ENCODE results near the gene PLBD1.

Gene PLBD1

GRCh38 chr12:14561677-14562238 lies 5.9 kb downstream of the PLBD1 start:
- no peaks in the 10 kb centered on the region for H3K9me2 ChIP-seq (ENCODE audit: low read depth, low read length)
- H3K36me3 ChIP-seq (ENCODE audit: insufficient read depth, low read length) = no peaks in the 10 kb centered on the region
- H3F3A ChIP-seq (ENCODE audit: insufficient read depth, low read length) = no peaks in the 10 kb centered on the region
- TF ChIP-seq EZH2 (IDR thresholded peaks at IDR 0.05; ENCODE audit: borderline replicate concordance, low read length) (no peak), CTCF (IDR thresholded peaks at IDR 0.05; ENCODE audit: low read length) (no peak)
- H4K20me1 ChIP-seq (ENCODE audit: insufficient read depth, low read length) = no peaks in the 10 kb centered on the region
- H2AFZ ChIP-seq (ENCODE audit: low read length) = no peak overlapping the region
- H3K4me3 ChIP-seq (ENCODE audit: low read depth, low read length, poor library complexity, severe bottlenecking) = no peak overlapping the region
- no peaks in the 10 kb centered on the region for H3K9me3 ChIP-seq (ENCODE audit: low read length)
- no peak overlapping the region for H3K9ac ChIP-seq (ENCODE audit: low read length)
- H3K4me2 ChIP-seq (ENCODE audit: low read length) = no peak overlapping the region
- no peaks in the 10 kb centered on the region for H3K27me3 ChIP-seq (ENCODE audit: insufficient read depth, low read length)
- peak overlapping the region; percentile 23 for H3K27ac ChIP-seq (ENCODE audit: low read depth, low read length, poor library complexity, severe bottlenecking)
- H3K4me1 ChIP-seq (ENCODE audit: insufficient read depth, low read length, severe bottlenecking) = peaks cover 44% of the 10 kb centered on the region
- H3K79me2 ChIP-seq (ENCODE audit: insufficient read depth, low read length) = no peaks in the 10 kb centered on the region

GRCh38 chr12:14560904-14561574 lies 6.6 kb downstream of the PLBD1 start:
- TF ChIP-seq EZH2 (IDR thresholded peaks at IDR 0.05; ENCODE audit: borderline replicate concordance, low read length) = no peak
- no peak for TF ChIP-seq CTCF (IDR thresholded peaks at IDR 0.05; ENCODE audit: low read length)
- Histone ChIP-seq H3K27me3 (ENCODE audit: insufficient read depth, low read length) (no peaks in the 10 kb centered on the region), H3F3A (ENCODE audit: insufficient read depth, low read length) (no peaks in the 10 kb centered on the region), H3K4me3 (ENCODE audit: low read depth, low read length, poor library complexity, severe bottlenecking) (no peak overlapping the region), H3K27ac (ENCODE audit: low read depth, low read length, poor library complexity, severe bottlenecking) (peak overlapping the region; percentile 46), H3K4me1 (ENCODE audit: insufficient read depth, low read length, severe bottlenecking) (peaks cover 37% of the 10 kb centered on the region), H3K79me2 (ENCODE audit: insufficient read depth, low read length) (no peaks in the 10 kb centered on the region), H3K9ac (ENCODE audit: low read length) (no peak overlapping the region), H4K20me1 (ENCODE audit: insufficient read depth, low read length) (no peaks in the 10 kb centered on the region), H2AFZ (ENCODE audit: low read length) (no peak overlapping the region), H3K9me3 (ENCODE audit: low read length) (no peaks in the 10 kb centered on the region), H3K9me2 (ENCODE audit: low read depth, low read length) (no peaks in the 10 kb centered on the region), H3K36me3 (ENCODE audit: insufficient read depth, low read length) (no peaks in the 10 kb centered on the region), H3K4me2 (ENCODE audit: low read length) (no peak overlapping the region)

DNA sequence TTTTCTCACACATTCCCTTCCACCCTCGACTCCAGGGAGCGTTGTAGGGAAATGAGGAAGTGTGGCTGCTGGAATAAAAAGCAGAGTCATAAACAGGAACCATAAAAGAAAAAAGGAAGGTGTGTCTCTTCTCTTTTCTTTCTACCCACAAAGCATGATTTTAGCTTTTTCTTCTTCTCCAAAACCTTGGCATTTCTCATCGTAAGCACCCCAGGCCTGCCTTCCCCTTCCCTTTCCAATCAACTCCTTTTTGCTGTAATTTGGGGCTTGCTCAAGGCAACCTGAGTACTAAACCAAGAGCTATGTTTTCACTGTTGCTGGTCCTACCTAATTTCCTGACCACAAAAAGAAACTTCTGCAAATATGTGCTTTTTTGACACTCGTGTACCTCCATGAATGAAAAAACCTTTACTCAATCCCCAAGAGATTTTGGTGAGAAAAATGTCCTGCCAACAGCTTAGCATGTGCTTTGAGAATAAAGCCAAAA lies 9.2 kb downstream of the PLBD1 start:
- H3F3A ChIP-seq (ENCODE audit: insufficient read depth, low read length) = no peaks in the 10 kb centered on the region
- no peaks in the 10 kb centered on the region for H3K27me3 ChIP-seq (ENCODE audit: insufficient read depth, low read length)
- H4K20me1 ChIP-seq (ENCODE audit: insufficient read depth, low read length) = no peaks in the 10 kb centered on the region
- no peaks in the 10 kb centered on the region for H3K9me3 ChIP-seq (ENCODE audit: low read length)
- no peaks in the 10 kb centered on the region for H3K9me2 ChIP-seq (ENCODE audit: low read depth, low read length)
- H3K27ac ChIP-seq (ENCODE audit: low read depth, low read length, poor library complexity, severe bottlenecking) = peak overlapping the region; percentile 57
- H3K4me3 ChIP-seq (ENCODE audit: low read depth, low read length, poor library complexity, severe bottlenecking) = no peak overlapping the region
- TF ChIP-seq EZH2 (IDR thresholded peaks at IDR 0.05; ENCODE audit: borderline replicate concordance, low read length) (no peak), CTCF (IDR thresholded peaks at IDR 0.05; ENCODE audit: low read length) (no peak)
- no peak overlapping the region; the same call in 1 of the 2 replicates for H3K4me2 ChIP-seq (ENCODE audit: low read length)
- H2AFZ ChIP-seq (ENCODE audit: low read length) = no peak overlapping the region
- no peaks in the 10 kb centered on the region for H3K79me2 ChIP-seq (ENCODE audit: insufficient read depth, low read length)
- no peaks in the 10 kb centered on the region for H3K36me3 ChIP-seq (ENCODE audit: insufficient read depth, low read length)
- no peak overlapping the region for H3K9ac ChIP-seq (ENCODE audit: low read length)
- peaks cover 33% of the 10 kb centered on the region for H3K4me1 ChIP-seq (ENCODE audit: insufficient read depth, low read length, severe bottlenecking)

All from OCI-LY1 (cell line).